Pulmonary artery endothelial cell (primary cell): Measurements from ENCODE around the gene GMIP. TPM values are rescaled to one million over a fixed set of nuclear protein-coding genes. Genes with fewer than 3 reads are reported as not detected.
"Not testable (repeated sequence)": the region's sequence is repeated elsewhere in the genome, so short reads cannot be mapped to it uniquely, and the experiment has no call there.

Source experiments
- DNase-seq: peaks from one replicate; pipeline ENCODE4 v3.0.0-alpha.2; 2011; ENCODE audit warnings: low read depth, low spot score
- total RNA-seq: library from RNA; depleted of rRNA; stranded (reverse); fragments of >200 nt; gene quantifications from 2 replicates; pipeline ENCODE4 v1.2.3, GENCODE V29; 2014

The GMIP gene
- total RNA-seq = 7.2 and 9.2 TPM in 2 replicates

GRCh38 chr19:19643158-19644053, at the start of gene GMIP:
TSS of gene GMIP (minus strand) at chr19:19643657. CDS start at chr19:19643529, 128 bp downstream.
- no peak for DNase-seq

GRCh38 chr19:19691683-19692082, 48.2 kb upstream of the GMIP start:
- DNase-seq = no peak

- not testable (repeated sequence) for DNase-seq
Measured at GRCh38 chr19:19689023-19689422, 45.6 kb upstream of the GMIP start.

- no peak for DNase-seq
Measured at GRCh38 chr19:19687090-19687489, 43.6 kb upstream of the GMIP start.

- no peak for DNase-seq
Measured at GRCh38 chr19:19686580-19686979, 43.1 kb upstream of the GMIP start.

GRCh38 chr19:19686119-19686518, 42.7 kb upstream of the GMIP start:
- DNase-seq = not testable (repeated sequence)

GRCh38 chr19:19679176-19680073, 36.0 kb upstream of the GMIP start:
- no peak for DNase-seq

GRCh38 chr19:19677579-19677978, 34.1 kb upstream of the GMIP start:
- no peak for DNase-seq

GRCh38 chr19:19674315-19674714, 30.9 kb upstream of the GMIP start:
- DNase-seq = no peak

GRCh38 chr19:19672816-19673215, 29.4 kb upstream of the GMIP start:
- DNase-seq = no peak

- DNase-seq = no peak
Measured at GRCh38 chr19:19670070-19670551, 26.7 kb upstream of the GMIP start.

GRCh38 chr19:19668230-19669012, 25.0 kb upstream of the GMIP start, which contains the start of gene ZNF101:
TSS of gene ZNF101 (plus strand) at chr19:19668839. CDS start at chr19:19668964, 125 bp downstream.
- DNase-seq = peak; percentile 61

- DNase-seq = not testable (repeated sequence)
Measured at GRCh38 chr19:19665420-19665948, 22.0 kb upstream of the GMIP start.

GRCh38 chr19:19663256-19664120, 20.0 kb upstream of the GMIP start, which contains the start of gene ATP13A1:
TSS of gene ATP13A1 (minus strand) at chr19:19663676. CDS start at chr19:19663666, 10 bp downstream.
- peak; percentile 89 for DNase-seq

- DNase-seq = no peak
Measured at GRCh38 chr19:19662871-19663255, 19.4 kb upstream of the GMIP start.

GRCh38 chr19:19662344-19662743, 18.9 kb upstream of the GMIP start:
- no peak for DNase-seq

- DNase-seq = no peak
Measured at GRCh38 chr19:19661675-19662251, 18.3 kb upstream of the GMIP start.

GRCh38 chr19:19661141-19661674, 17.8 kb upstream of the GMIP start:
- no peak for DNase-seq

- no peak for DNase-seq
Measured at GRCh38 chr19:19659646-19660245, 16.3 kb upstream of the GMIP start.
